Kasumi-1 (cell line): ENCODE results near the gene DHRS7C.
"Not testable (repeated sequence)": the region's sequence is repeated elsewhere in the genome, so short reads cannot be mapped to it uniquely, and the experiment has no call there.

ENCODE experiments used
- DNase-seq, 2 experiments: peaks; one replicate each; lab custom pipeline; 2025; lab: John Stamatoyannopoulos, UW

DHRS7C gene

GRCh38 chr17:9810100-9810949 lies 18.9 kb upstream of the DHRS7C start:
- no peak for DNase-seq

GRCh38 chr17:9809409-9809808 lies 18.0 kb upstream of the DHRS7C start:
- no peak for DNase-seq

- no peak for DNase-seq
These were observed 15.3 kb upstream of the DHRS7C start for GRCh38 chr17:9806699-9807098.

- no peak for DNase-seq
These were observed 14.4 kb upstream of the DHRS7C start for GRCh38 chr17:9805769-9806168.

DNA sequence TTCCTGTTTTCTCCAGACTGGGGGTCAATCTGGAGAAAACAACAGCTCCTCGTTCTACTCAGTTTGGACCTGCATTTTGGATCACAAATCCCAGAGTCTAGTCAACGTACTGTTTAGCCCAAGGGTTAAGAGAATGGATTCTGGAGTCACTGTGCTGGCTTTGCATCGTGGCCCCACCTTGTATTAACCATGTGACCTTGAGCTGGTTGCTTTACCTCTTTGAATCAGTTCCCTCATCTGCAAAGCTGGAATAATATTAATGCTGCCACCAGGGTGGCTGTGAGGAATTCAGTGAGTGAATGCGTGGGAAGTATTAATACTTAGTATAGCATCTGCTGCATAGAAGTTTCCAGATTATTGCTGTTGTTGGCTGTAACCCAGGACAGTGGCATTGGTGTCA lies 11.3 kb upstream of the DHRS7C start:
- DNase-seq, result no peak

- no peak for DNase-seq
These were observed 10.9 kb upstream of the DHRS7C start for GRCh38 chr17:9802294-9802693.

DNA sequence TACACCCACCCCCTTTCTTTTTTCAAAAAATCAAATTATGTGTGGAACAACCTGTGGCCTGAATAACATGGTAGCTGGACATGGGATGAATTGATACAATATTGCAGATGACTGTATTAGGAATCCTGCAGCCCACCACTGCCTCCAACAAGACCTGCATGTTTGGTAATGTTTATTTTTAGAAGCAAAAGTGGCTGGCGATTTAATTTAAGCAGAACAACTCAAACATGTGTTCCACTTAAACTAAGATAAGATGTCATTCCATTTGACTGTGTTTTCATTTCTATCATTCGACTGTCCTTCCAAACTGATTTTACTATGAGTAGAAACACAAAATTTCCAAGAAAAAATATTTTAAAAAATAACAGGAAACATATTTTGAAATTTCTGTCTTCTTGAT lies 10.1 kb upstream of the DHRS7C start:
- no peak for DNase-seq

- no peak for DNase-seq
These were observed 7.3 kb upstream of the DHRS7C start for GRCh38 chr17:9798724-9799123.

DNA sequence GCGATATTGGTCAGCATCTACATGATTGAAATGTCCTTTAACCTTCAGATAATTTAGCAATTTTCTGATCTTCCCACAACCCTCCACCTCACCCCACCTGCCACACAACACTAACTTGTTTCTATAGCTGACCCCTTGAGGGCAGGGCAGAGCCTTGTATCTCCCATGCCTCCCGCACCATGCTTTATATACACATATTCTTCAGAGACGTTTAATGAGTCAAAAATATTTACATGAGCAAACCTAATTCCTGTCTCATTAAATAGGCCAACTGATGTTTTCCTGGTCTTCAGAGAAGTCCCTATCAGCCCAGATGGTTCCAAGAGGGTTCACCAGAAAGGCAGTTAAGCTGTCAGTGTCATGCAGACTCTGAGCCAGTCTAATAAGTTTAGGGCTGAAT lies 6.6 kb upstream of the DHRS7C start:
- DNase-seq, result no peak

DNA sequence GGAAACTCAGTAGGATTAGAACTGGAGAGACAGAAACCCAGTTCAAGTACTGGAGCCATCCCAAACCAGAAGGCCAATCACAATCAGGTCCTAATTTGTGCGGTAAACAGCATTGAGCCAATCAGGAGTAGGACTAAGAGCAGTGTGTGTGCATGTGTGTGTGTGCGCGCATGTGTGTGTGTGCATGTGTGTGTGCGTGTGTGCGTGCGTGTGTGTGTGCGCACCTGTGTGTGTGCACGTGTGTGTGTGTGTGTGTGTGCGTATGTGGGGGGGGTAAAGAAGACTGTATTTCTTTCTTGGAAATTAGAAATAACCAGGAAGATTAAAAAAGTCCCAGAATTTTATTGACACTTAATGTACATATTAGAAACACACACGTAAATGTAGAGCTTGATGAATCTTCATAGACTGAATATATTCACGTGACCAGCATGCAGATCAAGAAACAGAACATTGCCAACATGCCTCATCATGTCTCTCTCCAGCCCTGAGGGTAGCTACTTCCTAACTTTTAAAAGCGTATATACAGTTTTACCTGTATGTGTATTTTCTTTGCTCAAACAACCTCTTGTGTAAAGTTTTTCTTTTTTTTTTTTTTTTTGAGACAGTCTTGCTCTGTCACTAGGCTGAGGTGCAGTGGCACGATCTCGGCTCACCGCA lies 919 bp upstream of the DHRS7C start:
- DNase-seq, result no peak

- DNase-seq, result no peak
These were observed 1.1 kb downstream of the DHRS7C start for GRCh38 chr17:9790316-9790715.

GRCh38 chr17:9788601-9789000 lies 2.8 kb downstream of the DHRS7C start:
- DNase-seq, result no peak

DNA sequence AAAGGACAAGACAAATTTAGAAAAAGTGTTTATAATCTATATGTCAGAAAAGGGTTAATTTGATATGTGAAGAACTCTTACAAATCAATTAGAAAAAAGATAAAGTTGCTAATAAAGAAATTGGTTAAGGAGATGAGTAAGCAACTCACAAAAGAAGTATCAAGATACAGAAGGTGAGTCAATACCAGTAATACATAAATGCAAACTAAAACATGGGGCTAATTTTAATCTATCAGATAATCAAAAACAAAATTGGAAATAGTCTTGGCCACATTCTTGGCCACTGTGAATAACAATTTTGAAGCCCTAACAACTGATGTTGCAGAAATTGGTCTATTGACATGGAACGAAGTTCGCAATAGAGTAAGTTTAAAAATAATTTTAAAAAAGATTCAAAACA lies 6.8 kb downstream of the DHRS7C start:
- no peak for DNase-seq

- not testable (repeated sequence) for DNase-seq
These were observed 7.9 kb downstream of the DHRS7C start for GRCh38 chr17:9783465-9783864.

GRCh38 chr17:9783050-9783449 lies 8.3 kb downstream of the DHRS7C start:
- no peak for DNase-seq

DNA sequence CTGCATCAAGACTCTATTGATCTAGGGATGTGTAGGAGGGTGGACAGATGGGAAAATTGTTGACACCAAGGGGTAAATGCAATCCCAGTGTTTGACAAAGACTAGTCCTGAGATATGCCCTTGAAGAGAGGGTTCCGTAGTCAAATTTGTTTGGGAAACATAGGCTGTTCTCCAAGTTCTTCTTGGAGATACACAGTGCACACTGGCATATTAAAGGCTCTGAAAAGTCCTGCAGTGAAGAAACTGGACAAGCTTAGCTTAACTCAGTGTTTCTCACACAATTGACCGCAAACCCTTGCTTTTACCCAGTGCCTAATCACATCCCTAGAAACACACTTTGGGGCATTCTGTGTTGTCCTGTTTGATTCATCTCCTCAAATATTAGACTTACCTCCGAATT lies 10.8 kb downstream of the DHRS7C start:
- no peak for DNase-seq

- no peak for DNase-seq
These were observed 14.5 kb downstream of the DHRS7C start for GRCh38 chr17:9776911-9777310.

DNA sequence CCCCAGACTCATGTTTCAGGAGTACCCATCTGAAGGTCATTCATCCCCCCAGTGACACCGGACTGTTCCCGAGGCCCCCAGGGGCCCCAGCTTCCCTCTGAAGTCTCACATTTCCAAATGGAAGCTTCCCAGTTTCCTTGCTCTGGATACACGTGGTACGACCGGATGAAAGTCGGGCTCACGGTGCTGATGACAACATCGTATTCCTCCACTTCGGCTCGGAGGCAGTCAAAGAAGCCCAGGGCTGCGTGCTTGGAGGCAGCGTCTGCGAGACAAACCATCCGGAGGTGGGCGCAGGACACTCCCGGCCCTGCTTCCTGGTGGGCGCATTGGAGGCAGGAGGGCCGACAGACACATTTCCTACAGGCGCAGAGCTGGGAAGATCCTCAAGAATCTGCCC lies 18.7 kb downstream of the DHRS7C start:
- DNase-seq, result no peak

DNA sequence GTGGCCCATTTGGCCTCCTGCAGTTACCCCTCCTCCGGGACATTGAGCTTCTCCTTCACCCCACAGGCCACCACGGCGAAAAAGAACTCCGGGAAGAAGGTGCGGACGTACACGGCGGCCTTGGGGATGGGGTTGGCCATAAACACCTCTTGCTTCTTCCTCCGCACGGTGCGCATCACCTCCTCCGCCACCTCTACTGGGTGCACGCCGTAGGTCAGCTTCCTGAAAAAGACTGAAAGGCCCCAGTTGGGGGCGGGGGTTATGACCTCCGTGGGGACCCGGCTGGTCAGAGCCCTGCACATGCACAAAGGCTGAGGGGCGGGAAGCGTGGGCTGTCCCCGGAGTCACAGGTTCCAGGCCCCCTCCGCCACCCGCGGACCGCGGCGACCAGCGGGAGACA lies 19.9 kb downstream of the DHRS7C start:
- no peak for DNase-seq

DNA sequence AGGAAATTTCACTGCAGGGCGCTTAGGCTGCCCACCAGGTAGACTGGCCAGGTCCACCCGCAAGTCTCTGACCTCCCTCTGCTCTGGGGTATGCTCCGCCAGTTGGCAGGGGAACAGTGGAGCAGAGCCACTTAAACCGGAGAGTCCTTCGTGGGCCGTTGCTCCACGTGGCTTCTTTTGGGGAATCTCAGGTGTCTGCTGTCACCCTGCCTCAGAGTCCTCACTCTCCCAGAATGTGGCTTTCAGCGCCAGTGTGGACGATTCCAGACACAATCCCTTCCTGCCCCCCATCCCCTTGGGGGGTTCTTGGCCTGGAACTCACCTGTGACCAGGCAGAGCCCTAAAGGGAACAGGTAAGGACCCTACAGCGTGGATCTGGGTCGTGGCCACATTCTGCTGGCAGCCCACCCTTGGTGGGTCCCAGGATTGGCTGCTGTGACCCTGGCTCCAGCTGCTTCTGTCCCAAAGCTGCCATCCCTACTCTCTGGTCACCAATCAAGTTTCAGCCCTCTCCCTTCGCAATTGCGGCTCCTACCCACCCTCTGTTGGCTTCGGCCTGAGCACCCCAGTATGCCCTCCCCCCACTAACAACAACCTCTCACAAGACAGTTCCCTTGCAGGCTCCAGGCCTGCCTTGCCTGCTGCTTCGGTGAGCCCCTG lies 22.2 kb downstream of the DHRS7C start:
- no peak for DNase-seq

GRCh38 chr17:9768381-9768934 lies 22.9 kb downstream of the DHRS7C start:
- peak; percentile 36 to 57 for DNase-seq

DNA sequence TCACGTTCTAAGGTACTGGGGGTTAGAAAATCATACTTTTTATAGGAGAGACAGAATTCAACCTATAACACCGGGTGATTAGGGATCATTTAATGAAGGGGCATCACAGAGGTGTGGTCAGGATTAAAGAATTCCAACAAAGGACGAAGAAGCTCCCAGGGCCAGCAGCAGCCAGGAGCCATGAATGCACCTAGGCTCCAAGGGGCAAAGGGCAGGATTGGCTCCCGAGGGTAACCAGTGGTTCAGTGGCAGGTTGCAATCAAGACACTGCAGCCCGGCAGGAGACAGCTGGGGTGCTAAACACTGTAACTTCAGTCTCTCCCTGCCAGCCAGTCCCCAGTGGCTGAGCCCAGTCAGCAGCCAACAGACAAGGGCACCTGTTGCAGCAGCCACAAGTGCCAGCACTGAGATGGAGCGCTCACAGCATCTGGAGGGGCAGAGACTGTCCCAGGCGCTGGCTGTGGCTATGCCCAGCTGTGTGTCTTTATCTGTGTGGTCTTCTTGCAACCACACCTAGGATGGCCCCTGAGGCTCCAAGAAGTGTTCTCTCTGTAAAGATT lies 23.9 kb downstream of the DHRS7C start:
- DNase-seq, result no peak
